Pons (tissue), 1 donor: ENCODE data around the gene TAGAP.
"Not testable (repeated sequence)": the region's sequence is repeated elsewhere in the genome, so short reads cannot be mapped to it uniquely, and the experiment has no call there.

Experiments
- DNase-seq: peaks from one replicate; pipeline ENCODE4 v3.0.0-alpha.2; 2016; ENCODE audit warnings: low spot score

Gene TAGAP

DNA sequence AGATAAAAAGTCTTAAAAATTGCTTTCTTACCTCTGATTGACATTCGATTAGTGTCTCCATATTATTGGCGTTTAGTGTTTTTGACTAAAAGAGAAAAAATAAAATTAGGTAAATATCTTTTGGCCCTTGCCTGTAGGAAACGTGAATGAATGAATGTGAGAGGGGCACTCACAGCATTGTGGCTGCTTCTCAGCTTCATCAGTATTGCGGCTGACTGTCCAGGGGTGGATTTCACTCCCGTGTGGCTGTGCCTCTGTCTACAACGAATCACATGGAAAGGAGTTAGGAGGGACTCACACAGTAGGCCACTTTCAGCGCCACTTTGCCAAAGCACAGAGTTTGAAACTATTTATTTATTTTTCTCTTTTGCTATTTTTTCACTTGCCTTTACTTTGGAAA is 844 bp downstream of the TAGAP start:
- DNase-seq = no peak

DNA sequence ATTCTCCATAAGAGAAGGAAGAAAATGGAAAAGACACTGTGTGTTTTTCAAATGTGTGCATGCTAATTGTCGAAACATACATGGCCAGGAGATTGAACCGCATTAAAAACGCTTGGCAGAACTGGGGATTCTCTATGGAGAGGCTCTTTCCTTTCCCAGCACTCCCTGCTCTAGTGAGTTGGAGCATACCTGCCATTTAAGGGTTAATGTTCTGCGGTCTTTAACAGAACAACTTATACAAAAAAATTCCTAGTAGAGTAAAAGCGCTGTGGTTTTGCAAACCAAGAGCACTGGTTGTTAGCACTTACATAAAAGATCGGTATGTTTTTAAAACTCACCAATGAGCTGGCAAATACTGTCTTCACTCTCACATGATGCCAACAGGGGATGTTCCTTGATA is 1.5 kb downstream of the TAGAP start:
- no peak for DNase-seq

DNA sequence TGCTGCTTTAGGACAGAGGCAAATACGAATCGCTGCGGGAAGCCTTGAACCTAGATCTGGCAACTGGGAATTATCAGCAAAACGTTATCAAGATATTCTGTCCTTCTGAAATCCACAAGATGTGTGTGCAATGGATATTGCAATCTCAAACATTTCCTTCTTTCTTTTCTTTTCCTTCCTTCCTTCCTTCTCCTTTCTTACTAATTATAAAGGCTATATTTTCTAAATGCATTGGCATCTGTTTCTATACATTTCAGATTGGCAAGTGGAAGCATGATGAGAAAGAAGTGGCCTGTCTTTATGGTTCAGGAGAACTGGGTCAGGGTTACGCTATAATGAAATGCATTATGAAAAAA is 2.0 kb downstream of the TAGAP start:
- DNase-seq = no peak

DNA sequence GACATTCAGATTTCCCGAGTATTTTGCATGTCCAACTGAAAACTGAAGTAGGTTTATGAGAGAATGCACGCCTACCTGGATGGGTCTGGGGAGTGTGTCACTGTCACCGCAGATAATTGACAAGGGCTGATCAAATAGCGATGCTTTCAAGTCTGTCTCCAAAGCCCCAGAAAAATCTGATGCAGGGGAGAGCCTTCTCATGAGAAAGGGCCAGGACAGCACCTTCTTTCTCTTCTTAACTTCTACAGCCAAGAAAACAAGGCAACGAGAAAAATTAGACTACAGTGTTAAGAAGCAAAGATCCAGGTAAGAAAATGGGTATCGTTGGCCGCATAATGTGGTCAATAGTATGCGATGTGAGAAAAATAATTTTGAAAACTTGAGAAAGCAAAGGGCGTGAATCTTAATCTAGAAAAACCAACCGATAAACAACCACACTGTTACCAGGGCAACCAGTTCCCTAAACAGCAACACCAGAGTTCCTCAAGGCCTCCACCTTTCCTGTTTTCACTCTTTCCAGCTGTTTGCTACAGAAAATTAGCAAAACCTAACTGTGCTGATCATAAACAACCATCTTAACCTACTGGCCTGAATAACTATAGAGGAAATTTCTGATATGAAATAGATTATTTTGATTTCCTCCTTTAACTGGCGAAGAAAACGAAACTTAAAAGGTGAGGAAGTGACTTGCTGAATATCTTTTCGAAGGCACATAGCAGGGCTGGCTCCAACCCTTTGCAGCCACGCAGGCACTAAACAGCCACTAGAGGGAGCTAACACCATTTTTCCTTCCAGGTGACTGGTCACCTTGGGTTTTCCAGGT is 2.6 kb downstream of the TAGAP start:
- DNase-seq = peak; percentile 87

DNA sequence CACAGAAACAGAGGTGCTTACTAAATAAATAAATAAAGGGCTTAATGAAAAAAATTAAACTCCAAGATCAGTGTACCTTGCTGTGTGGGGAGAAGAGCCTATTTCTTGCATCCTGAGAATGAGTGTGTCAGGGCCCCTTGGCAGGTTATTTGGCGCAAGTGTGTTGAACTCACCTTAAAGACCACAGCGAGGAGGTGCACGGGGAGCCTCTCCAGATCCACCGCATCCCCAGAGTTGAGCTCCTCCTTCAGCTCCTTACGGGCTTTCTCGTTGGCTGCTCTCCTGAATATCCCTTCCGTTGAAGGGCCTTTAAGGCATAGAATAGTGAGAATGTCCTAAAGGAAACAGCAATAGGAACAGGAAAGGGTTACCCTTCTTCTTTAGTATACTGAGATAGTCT is 3.6 kb downstream of the TAGAP start:
- no peak for DNase-seq

DNA sequence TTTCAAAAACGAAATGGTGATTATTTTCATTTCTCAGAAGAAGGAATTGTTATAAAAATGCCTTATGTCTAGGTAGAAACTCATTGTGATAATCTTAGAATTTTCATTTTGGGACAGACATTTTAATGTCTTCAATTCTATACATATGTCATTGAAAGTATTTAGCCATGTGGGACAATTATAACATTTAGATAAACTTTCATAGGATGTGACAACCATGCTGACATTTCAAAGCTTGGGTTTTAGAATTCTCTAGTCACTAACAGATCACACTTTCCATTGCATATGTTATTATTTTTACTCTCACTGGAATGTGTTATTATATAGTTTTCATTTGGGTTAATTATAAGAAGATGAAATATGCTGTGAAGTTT is 4.9 kb downstream of the TAGAP start:
- no peak for DNase-seq

DNA sequence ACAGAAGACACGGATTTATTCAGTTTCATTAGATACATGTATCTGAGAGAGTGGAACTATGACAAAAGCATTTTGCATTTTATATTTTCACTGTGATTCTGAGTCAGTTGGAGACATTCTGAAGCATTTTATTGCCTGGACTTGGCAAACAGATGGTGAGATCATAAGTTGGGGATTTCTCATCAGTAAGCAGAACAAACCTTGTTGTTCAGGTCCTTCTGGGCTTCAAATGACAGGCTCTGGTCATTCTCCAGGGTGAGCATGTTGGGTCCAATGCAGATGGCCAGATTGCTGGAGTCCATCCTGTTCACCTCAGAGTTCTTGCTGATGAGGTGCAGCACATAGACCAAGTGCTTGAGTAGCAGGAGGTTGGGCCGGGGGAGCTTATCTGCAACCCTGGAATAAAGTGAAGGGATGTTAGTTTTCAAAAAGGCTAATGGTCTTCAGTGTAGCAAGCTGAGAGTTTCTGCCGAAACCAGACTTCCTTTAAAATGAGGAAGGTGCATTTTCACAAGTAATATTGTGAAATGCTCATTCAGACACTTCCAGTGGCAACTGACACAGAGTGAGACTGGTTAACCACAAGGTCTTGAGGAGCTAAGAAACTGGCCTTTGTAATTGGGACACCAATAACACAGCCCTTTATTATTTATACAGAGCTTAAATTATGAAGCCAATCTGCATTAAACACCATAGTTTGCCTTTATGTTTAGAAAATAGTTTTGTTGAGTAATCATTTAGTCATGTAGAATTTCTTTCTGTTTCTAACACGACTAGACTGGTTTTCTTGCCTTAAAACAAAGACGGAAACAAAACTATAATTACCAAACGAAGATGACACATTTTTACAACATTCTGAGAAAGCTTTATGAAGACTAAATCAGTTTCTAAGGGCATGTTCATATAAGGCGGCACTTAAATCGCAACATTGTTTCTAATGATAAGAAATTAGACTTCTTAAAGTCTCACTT is 5.6 kb downstream of the TAGAP start:
- DNase-seq = peak; percentile 86

DNA sequence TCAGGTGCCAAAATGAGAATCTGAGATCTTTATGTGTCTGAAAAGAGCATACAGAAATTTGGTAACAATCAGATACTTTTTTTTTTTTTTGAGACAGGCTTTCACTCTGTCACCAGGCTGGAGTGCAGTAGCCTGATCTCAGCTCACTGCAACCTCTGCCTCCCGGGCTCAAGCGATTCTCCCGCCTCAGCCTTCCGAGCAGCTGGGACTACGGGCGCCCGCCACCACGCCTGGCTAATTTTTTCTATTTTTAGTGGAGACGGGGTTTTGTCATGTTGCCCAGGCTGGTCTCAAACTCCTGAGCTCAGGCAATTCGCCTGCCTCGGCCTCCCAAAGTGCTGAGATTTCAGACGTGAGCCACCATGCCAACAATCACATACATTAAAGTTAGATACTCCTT is 6.5 kb downstream of the TAGAP start:
- DNase-seq = not testable (repeated sequence)

DNA sequence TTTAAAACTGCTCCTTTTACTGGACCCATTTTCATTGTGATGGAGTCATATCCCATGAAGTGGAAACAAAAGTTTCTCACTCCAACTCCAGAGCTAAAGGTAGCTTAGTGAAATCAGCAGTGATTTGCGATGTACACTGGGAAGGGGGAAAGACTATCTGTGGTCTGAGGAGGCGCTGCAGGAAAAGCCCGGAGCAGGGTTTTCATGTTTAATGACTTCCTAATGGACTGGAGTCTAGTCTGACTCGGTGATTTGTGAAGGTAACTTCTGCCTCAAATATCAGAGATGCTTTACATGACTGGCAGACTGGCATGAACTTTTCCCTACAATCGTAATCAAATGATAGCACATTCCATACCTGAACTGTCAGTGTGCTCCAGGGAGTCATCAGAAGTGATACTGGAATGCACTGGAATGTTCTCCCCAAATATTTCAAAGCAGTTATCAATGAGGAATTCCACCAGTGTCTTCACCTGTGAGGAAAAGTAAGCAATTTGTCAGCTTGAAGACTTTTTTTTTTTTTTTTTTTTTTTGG is 7.0 kb downstream of the TAGAP start:
- DNase-seq = no peak

DNA sequence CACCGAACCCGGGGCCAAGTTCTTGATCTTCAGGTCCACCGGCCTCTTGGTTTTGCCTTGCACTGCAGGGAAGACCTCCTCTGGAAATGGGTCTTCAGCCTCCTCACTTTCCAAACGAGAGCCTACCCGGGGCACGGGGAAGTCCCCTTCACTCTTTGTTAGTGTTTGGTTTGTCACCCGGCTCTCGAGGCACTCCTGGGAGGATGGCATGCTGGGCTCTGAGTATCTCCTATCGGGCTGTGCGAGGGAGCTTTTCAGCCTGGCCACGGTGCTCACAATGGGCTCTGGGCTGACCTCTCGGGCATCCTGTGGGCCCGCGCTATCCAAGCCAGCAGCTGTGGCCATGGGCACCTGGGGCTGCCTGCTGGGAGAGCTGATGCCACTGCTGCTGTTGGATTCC is 8.1 kb downstream of the TAGAP start:
- DNase-seq = no peak

DNA sequence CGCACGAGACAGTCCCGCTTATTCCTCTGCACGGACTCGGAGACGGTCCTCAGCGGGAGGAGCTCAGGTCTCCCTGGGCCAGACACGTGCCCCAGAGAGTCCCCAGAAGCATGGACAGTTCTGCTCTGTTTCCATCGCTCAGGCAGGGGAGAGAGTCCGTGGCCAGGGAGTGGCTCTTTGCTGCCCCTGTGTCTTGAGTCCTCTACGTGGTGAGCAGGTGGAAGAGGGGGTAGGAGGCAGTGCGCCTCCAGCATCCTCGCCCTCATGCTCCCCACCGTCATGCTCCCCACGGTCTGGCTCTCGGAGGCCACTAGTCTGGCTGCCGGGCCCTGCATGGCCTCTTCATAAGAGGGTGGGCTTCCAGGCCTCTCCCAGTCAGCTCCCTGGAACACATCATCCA is 8.9 kb downstream of the TAGAP start:
- no peak for DNase-seq

DNA sequence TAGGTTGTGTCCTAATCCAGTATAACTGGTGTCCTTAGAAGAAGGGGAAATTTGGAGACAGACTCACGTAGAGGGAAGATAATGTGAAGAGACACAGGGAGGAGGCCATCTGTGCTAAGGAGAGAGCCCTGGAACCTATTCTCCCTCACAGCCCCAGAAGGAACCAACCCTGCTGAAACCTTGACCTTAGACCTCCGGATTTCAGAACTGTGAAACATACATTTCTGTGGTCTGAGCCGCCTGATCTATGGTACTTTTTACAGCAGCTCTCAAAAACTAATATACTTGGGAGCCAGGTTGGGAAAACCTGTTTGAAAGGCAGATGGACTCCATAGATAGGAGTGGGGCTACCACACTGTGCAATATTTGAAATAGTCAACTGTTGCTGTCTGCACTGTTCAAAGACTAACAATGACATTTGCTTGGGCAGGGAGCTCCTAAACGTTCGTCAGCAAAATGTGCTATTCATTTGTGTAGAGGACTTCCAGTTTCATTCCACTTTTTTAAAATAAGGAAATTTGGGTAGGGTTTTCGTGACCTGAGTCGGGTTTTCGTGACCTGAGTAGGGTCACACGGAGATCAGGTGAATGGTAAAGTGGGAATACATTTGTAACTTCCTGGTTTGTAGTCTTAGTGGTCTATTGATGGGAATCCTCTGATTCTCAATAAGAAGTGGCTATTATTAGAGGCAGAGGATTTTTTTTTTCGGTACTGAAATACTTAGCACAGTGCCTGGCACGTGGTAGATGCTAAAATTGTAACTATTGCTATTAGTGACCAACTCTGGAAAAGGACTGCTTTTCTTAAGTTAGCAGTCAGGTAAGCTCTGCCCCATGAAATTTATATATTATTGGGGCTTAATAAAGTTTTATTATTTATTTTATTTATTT is 11.4 kb downstream of the TAGAP start:
- no peak for DNase-seq

DNA sequence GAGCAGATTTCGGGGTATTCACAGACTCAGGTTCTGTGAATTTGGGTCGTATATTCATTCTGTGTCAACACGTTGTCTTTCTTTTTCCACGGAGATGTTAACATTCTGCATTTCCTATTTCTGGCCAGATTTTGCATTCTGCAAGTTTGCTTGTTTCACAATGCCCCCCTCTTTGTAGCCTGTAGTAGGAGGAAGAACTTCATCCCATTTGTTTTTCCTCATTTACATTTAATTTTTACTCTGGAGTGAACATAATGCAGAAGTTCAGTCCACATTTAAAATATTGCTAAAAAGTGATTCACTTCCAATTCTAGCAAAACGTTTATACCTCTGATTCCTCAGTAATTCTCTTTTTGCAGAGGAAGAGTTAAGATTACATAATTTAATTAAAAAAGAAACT is 12.9 kb downstream of the TAGAP start:
- DNase-seq = no peak

DNA sequence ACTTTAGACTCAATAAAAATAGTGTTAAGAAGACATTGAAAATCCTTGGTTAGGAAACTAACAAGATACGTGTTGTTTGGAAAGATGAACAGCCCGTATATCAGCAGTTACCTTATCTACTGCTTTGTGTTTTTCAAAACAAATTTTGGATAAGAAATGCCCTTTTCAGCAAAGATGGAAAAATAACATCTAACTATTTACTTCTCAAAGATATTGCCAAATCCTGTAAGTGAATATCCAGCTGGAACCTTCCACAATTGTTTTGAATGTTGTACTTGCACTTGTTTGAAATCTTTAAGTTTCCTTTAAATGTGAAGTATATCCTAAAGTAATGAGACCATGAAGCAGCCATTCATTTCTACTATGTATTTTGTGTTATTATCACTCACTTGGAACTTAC is 14.6 kb downstream of the TAGAP start:
- no peak for DNase-seq

DNA sequence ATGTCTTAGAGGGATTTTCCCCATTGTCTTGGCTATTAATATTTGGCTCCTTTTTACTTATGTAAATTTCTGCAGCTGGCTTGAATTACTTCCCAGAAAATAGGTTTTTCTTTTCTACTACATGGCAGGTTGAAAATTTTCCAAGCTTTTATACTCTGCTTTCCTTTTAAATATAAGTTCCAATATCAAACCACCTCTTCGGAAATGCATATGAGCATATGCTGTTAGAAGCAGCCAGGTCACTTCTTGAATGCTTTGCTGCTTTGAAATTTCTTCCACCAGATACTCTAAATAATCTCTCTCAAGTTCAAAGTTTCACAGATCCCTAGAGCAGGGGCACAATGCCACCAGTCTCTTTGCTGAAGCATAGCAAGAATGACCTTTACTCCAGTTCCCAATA is 19.6 kb downstream of the TAGAP start:
- DNase-seq = not testable (repeated sequence)

DNA sequence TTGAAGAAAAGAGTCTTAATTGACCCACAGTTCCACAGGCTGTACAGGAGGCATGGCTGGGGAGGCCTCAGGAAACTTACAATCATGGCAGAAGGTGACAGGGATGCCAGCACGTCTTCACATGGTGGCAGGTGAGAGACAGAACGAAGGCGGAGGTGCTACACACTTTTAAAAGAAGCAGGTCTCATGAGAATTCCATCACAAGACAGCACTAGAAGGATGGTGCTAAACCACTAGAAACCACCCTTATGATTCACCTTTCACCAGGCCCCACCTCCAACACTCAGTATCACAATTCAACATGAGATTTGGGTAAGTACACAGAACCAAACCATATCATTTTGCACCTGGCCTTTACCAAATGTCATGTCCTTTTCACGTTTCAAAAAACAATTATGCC is 20.9 kb downstream of the TAGAP start:
- no peak for DNase-seq

DNA sequence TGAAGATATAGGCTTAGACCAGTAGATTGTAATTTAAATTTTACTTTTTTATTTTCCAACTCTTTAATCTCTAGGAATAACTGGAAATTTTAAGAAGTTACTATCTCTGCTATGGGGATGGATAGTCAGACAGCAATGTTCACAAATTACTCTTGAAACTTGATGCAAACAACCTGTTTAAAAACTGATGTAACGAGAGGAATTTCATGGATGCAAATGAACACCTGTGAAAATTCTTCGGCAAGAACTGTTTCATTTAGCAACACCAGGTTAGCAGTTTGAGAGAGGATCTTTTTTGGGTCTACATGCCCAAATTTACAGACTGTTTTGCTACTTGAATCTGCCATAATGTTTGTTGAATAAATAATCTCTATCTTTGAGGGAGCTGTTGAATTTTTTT is 24.8 kb downstream of the TAGAP start:
- DNase-seq = no peak

DNA sequence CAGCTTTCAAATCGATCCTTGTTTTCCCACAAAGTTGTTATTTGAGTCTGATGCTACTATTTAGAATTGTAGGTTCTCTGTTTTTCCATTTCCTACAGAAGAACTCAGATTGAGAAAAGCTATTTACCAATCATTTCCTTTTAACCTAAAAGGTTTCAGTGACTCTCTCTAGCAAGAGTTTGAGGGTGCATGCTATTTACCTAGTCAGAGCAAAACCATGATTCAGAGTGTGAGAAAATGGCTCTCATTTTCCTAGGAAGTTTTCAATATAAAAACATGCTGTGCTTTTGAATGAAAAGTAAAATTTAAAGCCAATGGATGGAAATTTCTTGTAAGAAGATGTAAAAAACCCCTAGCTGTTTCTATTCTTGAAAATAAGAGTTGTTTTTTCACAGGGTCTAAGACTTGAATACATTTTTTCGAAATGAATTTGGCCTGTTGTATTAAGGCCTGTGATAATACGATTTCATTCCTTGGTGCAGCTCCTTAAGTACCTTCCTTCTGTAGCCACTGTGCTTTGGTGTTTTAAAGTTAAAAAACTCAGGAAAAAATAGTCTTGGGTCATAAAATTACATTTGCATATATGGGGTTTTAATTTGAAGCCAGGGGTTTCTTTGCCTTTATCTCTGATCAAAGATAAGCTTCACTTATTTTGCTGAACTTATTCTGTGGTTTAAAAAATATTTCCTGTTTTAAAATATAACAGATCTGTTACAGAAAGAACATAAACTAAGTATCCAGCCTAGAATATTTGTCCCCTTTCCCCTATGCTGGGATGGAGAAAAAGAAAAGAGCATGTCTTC is 26.8 kb downstream of the TAGAP start:
- no peak for DNase-seq

DNA sequence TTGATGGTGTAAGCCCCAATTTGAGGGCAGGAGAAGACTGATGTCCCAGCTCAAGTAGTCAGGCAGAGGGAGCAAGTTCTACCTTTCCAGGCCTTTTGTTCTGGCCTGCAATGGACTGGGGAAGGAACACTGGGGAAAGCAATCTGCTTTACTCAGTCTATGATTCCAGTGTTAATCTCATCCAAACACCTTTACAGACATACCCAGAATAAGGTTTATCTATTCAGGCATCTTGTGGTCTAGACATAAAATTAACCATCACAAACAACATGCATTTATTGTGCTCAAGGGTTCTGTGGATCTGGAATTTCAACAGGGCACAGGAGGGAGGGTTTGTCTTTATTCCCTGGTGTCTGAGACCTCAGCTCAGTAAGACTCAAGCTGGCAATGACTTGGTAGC is 30.4 kb downstream of the TAGAP start:
- DNase-seq = no peak

DNA sequence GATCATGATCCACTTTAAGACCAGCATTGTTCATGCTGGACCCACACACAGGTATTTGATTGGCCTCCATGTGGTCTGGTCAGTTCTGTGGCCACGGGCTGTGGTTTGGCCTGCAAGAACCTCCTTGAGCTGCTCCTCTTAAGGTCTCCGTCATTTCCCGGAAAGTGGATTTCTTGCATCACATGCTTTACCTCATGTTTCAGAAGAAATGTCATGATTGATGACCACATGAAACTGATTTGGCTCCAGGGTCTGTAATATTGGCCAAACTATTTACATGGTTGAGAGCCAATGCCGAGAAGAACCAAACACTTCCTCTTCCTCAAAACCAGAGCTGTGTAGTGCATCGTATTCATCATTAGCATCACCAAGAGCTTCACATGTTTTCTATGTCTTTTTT is 31.6 kb downstream of the TAGAP start:
- DNase-seq = no peak

DNA sequence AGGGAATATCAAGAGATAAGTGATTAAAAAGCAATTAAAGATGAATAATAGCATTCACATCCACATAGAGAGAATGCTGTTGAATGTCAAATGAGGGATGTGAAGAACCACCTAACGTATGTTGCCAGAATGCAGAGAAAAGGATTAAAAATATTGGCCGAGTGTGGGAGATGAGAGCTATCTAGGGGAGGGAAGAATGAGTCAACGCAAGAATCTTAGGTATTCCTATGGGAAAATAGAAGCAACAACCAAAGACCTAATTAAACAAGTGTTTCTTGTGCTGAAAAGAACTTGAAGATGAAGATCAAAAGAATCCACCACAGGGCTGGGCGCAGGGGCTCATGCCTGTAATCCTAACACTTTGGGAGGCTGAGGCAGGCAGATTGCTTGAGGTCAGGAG is 32.6 kb downstream of the TAGAP start:
- DNase-seq = no peak
